GM12892 (cell line): ENCODE data around the gene PPP1CA. TPM values are rescaled to one million over a fixed set of nuclear protein-coding genes. Genes with fewer than 3 reads are reported as not detected.

ENCODE experiments used
- DNase-seq: peaks from one replicate; pipeline ENCODE4 v3.0.0; 2011; ENCODE audit not compliant: insufficient read length
- FAIRE-seq: peaks from 2 replicates; lab custom pipeline; 2011; peaks lifted over from hg19 to GRCh38; lab: Jason Lieb, UNC
- POLR2A ChIP-seq: IDR thresholded peaks from 2 replicates; pipeline ENCODE4 v1.6.1; 2011; ENCODE audit warnings: low read depth, low read length, control low read depth
- POLR2AphosphoS5 ChIP-seq: IDR thresholded peaks from 2 replicates; pipeline ENCODE4 v1.6.1; 2011; ENCODE audit warnings: low read depth, low read length, control low read depth
- TAF1 ChIP-seq: IDR thresholded peaks from 2 replicates; pipeline ENCODE4 v1.6.1; 2011; ENCODE audit warnings: low read depth, mild to moderate bottlenecking, control low read depth, low read length, borderline replicate concordance
- polyA plus RNA-seq: library from polyadenylated mRNA; unstranded; fragments of >200 nt; gene quantifications from one replicate; pipeline ENCODE4 v1.2.1, GENCODE V29; 2012; ENCODE audit warnings: missing spikeins, inconsistent platforms; ENCODE audit not compliant: missing spikeins

Gene PPP1CA
- 152 TPM for polyA plus RNA-seq

DNA sequence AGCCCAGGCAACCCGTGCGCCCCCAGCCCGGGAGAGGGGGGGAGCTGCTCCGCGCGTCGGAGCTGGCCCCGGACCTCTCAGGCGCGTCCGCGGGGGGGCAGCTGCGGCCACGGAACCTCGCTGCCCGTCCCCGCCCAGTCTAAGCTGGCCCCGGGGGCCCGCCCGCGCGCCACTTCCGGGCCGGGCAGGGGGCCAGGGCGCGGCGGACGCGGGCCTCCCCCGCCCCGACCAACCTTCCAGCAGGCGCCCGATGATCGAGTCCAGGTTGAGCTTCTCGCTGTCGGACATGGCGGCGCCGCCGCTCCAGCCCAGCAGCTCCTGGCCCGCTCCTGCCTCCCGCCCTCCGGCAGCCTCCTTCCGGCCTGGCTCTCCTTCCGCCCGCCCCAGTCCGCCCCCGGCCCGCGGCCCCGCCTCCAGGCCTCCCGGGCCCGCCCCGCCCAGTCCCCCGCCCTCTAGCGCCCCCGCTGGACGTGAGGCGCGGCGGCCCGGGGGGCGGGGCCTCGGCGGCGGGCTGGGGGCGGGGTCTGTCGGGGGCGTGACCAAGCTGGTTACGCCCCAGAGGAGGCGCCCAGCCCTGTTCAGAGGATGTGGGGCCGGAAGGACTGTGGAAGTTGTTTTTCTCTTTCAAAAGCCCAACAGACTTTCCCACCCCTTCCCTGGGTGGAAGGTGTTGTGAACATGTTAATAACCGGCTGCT, at the start of gene PPP1CA:
PPP1CA (minus strand) TSS at position 364 of the 697 bp plus-strand sequence; CDS start at position 288, 76 bp downstream.
- FAIRE-seq (peak; percentile 99), DNase-seq (peak; percentile 98)
- TF ChIP-seq POLR2A (peak; percentile 83; the same call in 1 of the 2 replicates), TAF1 (no peak; the same call in 1 of the 2 replicates), POLR2AphosphoS5 (peak; percentile 66; the same call in 1 of the 2 replicates)

DNA sequence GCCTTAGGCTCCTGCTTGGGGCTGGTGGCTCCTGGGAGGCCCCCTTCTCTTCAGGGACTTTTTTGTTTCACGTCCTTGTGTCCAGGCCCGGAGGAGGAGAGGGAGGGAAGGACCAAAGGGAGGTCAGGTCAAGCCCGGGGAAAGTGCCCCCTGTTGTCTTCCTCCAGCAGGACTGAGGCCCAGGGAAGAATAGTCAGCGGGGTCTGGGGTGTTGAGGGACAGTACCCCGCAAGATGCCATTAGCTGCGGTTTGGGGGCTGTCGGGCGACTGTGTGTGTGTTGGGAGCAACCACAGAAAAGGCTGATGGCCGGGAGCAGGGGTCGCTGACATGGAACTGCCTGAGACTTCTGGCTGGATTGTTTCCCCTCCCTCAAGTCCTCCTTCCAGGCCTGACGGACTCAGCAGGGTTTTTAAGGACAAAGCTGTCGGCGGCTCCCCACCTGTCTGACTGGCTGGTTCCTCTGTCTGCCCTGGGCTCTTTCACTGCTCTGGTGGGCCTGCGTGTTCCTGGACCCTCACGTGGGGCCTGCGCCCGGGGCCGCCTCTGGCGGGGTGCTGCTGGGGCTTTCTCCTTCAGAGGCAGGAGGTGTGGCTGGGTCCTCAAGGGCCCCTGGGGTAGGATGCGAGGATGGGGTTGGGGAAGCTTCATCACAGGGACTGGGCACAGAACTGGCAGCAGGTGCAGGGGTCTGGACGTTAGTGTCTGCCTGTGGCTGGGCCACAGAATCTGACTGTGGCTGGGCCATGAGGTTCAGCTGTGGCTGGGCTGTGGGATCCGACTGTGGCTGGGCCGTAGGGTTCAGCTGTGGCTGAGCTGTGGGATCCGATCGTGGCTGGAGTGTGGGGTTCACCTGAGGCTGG, 49.4 kb upstream of the PPP1CA start:
- no peak for FAIRE-seq
- DNase-seq: no peak
- TF ChIP-seq POLR2AphosphoS5: no peak
- no peak for TF ChIP-seq TAF1
- TF ChIP-seq POLR2A: no peak

DNA sequence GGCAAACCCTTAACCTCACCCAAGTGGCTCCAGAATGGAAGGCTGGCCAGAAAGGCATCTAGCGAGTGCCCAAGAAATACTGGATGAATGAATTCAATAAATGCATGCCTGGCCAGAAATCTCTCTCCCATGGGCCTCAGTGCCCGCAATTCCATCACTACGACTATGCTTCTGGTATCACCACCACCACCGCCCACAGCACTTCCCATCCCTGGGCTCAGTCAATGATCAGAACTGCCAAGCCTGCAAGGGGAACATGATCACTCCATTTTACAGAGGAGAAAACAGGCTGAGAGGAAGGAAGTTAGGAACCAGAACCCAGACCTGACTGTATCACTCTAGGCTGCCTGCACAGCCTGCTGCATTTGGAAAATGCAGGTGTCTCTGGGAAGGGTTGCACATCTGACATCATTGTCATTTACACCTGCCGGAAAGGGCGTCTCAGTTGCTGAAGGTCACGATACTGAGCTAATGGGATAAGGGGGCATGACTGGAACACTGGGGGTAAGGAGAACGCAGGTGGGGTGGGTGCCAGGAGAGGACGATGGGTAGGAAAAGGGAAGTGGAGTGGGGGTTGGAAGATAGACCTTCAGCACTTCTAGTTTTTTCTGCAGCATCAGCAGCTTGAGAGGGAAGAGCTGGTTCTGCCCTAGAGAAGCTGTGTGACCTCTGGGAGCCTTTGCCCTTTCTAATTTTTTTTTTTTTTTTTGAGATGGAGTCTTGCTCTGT, 47.6 kb upstream of the PPP1CA start:
- DNase-seq: no peak
- no peak for FAIRE-seq
- TF ChIP-seq POLR2A: no peak; the same call in 1 of the 2 replicates

DNA sequence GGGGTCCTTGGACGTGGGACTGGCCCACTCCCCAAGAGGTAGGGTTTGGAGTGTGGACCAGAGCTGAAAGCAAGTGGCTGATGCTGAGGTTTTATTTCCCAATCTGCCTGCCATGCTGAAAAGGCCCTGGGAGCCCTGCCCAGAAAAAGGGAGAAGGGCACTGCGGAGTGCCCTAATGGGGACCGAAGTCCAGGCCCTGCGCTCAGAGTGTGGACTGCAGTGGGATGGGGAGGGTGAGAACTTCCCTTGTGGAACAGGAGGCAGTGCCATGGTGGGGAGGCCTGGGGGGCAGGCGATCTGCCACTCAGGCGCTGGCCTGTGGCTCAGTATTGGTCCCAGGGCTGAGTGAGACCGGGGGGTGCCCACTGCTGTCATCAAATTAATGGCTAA, 46.6 kb upstream of the PPP1CA start:
- TF ChIP-seq POLR2AphosphoS5 (no peak), TAF1 (no peak), POLR2A (no peak)
- FAIRE-seq (no peak), DNase-seq (no peak)

DNA sequence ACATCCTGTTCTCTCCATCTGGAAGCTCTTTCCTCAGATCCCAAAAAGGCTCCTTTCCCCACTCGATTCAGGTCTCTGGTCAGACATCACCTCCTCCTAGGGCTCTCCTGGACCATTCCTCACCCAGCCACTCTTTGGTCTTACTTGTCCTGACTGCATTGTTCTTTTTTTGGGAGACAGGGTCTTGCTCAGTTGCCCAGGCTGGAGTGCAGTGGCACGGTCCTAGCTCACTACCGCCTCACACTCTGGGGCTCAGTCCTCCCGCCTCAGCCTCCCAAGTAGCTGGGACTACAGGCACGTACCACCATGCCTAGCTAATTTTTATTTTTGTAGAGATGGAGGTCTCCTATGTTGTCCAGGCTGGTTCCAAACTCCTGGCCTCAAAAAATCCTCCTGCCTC, 43.9 kb upstream of the PPP1CA start:
- FAIRE-seq (no peak), DNase-seq (no peak)
- TF ChIP-seq TAF1 (no peak), POLR2A (peak; percentile 12; the same call in 1 of the 2 replicates)

DNA sequence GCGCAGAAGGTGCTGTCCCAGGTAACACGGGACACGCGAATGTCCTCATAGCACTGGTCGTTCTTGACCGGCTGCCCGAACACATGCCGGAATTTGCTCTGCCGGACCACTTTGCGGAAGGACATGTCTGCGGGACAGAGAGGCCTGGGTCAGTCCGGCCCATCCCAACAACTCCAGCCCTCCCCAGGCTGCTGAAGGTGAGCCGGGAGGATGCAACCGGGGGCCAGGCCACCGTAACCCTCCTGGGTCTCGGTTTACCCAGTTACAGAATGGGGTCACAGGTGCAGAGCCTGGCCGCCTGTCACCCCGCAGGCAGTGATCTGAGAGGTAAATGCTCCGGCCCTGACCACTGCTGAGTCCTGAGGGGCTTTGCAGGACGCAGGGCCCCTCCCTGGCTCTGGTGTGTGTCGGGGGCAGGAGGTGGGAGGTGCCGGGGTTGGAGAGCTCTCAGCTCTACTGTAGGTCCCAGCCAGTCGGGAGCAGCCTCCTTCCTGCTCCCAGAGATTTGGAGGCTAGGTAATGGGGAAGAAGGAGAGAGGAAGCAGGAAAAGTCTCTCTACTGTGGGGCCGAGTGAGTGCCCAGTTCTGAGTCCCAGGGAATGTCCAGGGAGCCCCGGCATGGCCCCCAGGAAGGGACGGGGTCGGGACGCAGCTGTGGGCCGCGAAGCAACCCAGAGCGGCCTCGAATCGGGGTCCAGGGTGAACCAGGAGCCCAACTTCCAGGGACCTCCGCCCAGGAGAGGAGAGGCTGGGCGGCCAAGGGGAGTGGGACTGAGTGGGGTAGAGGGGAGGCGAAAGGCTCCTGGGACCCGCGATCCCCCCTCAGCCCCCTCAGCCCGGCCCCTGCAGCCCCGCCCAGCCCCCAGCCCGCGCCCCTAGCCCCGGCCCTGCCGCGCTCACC, 41.1 kb upstream of the PPP1CA start:
- TF ChIP-seq POLR2A: peak; percentile 23; the same call in 1 of the 2 replicates
- no peak for TF ChIP-seq POLR2AphosphoS5
- no peak for TF ChIP-seq TAF1
- no peak for FAIRE-seq
- DNase-seq: no peak

DNA sequence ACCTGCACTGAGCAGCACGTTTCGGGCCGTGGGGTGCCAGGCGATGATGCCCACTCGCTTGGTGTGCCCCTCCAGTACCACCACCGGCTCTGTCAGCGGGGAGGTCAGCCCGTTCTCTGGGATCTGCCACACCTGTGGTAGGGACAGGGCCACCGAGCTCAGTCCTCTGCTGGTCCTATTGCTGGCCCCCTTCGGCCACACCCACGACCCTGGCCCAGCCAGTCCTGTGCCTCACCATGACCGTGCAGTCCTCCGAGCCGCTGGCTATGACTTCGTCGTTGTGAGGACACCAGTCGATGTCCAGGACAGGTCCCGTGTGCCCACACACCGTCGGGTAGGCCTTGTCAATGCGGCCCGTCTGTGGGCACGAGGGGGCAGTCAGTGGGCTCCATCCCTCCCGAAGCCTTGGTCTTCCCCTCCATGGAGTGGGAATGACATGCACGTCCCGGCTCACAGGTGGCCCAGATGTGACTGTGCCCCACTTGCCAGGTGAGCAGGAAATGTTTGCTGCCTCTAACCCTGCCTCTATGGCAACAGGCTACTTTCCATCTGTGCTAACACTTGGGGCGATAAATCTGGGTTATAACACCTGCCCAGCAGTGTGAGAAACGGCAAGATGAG, 40.2 kb upstream of the PPP1CA start:
- TF ChIP-seq TAF1 (no peak), POLR2A (no peak), POLR2AphosphoS5 (no peak)
- DNase-seq (no peak), FAIRE-seq (peak; percentile 42)

DNA sequence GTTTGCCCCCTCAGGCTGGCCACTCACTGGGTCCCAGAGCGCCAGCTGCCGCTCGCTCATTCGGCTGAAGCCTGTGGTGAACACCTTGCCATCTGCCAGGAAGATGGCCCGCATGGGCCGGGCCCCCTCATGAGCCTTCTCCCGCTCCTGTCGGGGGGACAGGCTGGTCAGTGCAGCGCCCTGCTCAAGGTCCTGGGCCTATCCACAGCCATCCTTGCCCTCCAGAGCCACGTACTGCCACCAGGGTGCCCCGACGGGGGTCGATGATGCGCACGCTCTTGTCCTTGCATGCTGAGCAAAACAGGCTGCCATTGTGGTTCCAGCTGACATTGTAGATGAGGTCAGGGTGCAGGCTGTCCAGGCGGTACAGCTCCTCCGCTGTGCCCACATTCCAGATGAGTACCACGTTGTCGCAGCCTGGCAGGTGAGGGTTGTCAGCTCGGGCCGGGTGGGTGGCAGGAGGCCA, 39.5 kb upstream of the PPP1CA start:
- TF ChIP-seq POLR2A (no peak), TAF1 (no peak), POLR2AphosphoS5 (no peak)
- DNase-seq: no peak
- no peak for FAIRE-seq

DNA sequence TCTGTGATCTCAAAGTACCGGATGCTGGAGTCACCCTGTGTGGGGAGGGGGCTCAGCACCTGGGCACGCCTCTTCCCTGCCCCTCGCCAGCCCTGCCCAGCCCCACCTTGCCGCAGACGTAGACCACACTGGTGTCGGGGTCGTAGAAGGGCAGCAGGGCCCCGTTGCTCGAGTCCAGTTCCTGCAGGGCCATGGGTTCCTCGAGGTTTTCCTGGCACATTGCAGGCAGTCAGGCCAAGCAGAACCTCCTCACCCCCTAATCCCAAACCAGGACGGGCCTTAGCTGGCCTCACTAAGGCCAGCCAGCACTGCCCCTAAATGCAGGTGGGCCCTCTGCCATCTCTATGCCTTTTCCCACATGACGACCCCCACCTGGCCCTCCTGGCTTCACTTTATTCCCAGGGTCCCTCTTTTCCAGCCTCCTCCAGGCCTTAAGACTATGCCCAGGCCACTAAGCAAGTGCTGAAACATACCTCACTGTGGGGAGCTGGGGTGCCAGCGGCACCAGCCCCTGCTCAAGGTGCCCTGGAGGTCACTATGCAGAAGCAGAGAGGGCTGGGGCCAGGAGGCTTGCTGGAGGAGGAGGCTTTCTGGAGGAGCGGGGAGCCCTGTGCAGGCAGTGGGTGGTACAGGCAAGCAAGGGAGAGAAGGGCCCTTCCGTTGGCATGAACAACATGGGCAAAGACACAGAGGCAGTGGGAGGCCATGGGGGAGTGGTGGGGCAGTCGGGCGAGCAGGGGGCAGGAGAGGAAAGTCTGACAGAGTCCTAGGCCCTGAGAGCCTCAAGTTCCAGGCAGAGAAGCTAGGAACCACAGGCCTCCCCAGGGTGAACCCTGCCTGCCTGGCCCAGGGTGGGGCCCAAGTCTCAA, 38.8 kb upstream of the PPP1CA start:
- no peak for FAIRE-seq
- no peak for DNase-seq
- TF ChIP-seq TAF1: no peak
- TF ChIP-seq POLR2AphosphoS5: no peak; the same call in 1 of the 2 replicates
- TF ChIP-seq POLR2A: no peak; the same call in 1 of the 2 replicates
